Retinal pigment epithelial cell (primary cell): ENCODE results near the gene MVK.
A peak's percentile ranks its signal among the peaks of the same experiment; 100 is the strongest.

ENCODE experiments used
- DNase-seq: peaks from one replicate; pipeline ENCODE4 v3.0.0-alpha.2; 2010; ENCODE audit warnings: low read depth
- H3K4me3 ChIP-seq: 2 replicates; pipeline ENCODE4 v1.5.1; 2011; ENCODE audit warnings: mild to moderate bottlenecking, low read length, control low read depth, moderate library complexity
- TF ChIP-seq, protein P1 (sequence below): conservative IDR thresholded peaks from 2 replicates; pipeline ENCODE4 v1.5.1; 2011; ENCODE audit warnings: low read depth, low read length, control low read depth, inconsistent platforms

The MVK gene

DNA sequence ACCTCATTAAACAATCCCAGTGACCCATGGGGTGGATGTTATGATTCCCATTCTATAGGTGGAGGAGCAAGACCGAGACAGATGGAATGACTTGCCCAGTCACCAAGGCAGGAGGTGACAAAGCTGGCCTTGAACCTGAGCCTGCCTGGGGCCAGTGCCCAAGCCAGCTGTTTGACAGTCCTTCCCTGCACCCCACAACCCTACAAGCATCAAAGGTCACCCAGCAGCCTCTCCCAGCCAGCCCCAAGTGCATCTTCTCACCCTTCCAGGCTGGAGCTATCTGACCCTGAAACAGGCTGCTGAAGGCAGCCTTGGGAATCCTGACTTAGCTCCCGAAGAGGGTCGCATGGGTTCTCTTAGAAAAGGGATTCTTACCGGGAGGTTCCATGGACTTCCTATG is 20.6 kb upstream of the MVK start:
- TF ChIP-seq, protein P1, sequence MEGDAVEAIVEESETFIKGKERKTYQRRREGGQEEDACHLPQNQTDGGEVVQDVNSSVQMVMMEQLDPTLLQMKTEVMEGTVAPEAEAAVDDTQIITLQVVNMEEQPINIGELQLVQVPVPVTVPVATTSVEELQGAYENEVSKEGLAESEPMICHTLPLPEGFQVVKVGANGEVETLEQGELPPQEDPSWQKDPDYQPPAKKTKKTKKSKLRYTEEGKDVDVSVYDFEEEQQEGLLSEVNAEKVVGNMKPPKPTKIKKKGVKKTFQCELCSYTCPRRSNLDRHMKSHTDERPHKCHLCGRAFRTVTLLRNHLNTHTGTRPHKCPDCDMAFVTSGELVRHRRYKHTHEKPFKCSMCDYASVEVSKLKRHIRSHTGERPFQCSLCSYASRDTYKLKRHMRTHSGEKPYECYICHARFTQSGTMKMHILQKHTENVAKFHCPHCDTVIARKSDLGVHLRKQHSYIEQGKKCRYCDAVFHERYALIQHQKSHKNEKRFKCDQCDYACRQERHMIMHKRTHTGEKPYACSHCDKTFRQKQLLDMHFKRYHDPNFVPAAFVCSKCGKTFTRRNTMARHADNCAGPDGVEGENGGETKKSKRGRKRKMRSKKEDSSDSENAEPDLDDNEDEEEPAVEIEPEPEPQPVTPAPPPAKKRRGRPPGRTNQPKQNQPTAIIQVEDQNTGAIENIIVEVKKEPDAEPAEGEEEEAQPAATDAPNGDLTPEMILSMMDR = no peak
- H3K4me3 ChIP-seq = no peak overlapping the region
- DNase-seq = no peak

DNA sequence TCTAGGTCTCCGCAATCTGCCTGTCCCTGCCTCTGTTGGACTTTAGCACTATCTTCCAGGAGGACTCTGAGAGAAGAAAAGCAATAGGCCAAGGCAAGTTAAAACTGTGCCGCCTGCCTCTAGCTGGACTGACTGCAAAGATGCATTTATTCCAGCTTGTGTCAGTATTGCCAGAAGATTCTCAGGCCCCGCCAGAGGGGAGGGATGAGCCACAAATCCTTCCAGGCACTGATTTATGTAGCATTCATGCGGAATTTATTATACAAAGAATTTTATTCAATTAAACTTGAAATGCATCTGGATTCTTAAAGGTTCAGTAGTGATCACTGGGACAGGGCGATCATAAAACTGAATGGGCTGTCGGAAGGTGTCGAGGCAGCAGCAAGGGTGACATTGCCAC is 20.1 kb upstream of the MVK start:
- DNase-seq = peak; percentile 9
- TF ChIP-seq, protein P1 = no peak
- no peak overlapping the region for H3K4me3 ChIP-seq

DNA sequence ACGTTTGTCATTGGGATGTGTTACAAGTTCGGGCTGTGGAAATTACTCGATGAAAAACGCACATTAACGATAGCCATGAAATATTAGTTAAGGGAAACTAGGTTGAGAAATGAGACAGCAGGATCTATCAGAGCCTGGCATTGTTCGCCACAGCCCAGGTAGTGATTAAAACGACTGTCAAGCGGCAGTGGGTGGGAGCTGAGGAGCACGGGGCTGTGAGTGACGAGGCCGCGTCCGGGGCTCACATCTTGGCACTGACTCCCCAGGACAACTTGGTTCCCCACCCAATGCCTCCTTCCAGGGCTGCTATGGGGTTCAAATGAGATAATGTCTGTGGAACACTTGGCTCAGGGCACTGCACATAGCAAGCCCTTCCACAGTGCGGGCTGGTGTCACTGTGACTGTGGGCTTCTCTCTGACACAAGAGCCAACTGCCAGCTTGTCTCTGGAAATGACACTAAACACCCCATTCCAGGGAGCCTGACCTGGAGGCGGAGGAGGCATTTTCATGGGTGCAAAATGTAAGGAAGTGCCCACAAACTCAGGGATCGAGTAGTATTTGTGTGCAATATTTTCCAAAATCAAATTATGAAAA is 19.6 kb upstream of the MVK start:
- no peak for DNase-seq
- no peak overlapping the region for H3K4me3 ChIP-seq
- TF ChIP-seq, protein P1 = no peak

DNA sequence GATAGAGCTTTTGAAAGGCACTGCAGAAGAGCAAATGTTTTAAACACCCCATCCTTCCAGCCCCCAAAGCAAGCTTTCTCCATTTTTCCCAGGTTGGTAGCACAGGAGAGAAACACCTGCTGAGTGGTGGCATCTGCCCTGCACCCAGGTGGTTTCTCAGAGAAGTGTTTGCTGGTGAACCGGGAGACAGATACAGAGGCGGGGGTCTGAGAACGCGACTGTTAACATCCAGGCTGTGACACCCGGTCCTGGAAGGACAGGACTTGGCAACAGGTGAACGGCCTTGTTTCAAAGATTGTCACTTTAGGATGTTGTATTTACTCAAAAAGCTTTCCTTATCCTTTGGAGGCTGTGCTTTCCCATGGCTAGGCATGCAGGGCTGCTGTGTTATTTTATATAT is 18.8 kb upstream of the MVK start:
- no peak for DNase-seq
- H3K4me3 ChIP-seq = no peak overlapping the region
- TF ChIP-seq, protein P1 = no peak

DNA sequence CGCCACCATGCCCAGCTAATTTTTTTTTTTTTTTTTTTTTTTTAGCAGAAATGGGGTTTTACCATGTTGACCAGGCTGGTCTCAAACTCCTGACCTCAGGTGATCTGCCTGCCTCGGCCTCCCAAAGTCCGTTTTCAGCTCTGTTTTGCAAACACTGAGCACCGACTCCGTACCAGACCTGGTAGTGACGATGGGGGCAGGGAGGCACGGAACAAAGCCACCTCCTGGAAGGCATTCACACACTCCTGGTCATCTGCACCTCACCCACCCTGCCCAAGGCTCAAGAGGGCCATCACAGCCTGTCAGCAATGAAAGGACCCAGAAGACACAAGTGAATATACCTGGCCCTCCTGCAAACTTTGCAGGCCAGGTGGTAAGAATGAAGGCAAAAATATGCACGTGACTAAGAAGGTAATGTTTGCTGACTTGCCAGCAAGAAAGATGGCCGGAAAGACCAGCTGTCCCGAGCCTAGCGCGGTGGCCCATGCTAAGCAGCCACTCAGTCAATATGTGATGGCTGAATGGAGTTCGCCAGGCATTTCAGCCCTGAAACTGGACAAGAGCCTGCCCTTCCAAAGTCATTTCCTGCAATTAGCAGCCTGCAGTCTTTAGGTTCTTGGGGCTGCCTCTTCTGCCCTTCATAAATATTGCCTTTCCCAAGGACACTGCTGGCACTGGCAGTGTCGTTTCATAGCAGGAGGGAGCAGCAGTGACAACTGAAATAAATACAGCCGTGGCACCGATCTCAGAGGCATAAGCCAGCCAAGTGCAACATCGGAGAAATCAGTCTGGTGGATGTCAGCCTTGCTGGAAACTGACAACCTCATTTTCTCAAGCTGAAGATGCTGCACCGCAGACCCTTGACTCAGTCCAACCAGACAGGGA is 17.9 kb upstream of the MVK start:
- TF ChIP-seq, protein P1 = no peak
- H3K4me3 ChIP-seq = no peak overlapping the region
- DNase-seq = no peak

DNA sequence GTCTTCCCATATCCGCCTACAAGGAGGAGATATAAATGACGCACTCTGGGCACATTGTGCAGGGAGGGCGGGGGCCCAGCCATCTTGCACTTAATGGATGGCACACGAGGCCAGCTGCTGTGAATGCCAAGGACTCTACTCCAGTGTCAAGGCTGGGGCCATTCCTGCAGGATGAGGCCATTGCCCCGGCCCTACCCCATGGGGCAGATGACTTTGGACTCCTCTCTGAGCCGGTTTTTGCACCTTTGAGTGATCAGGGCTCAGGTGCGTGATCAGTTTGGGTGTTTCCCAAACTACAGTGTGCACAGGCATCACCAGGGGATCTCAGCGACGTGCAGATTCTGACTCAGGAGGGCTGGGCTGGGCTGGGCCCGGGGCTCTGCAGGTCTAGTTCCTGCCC is 16.4 kb upstream of the MVK start:
- no peak overlapping the region for H3K4me3 ChIP-seq
- DNase-seq = no peak
- TF ChIP-seq, protein P1 = no peak

DNA sequence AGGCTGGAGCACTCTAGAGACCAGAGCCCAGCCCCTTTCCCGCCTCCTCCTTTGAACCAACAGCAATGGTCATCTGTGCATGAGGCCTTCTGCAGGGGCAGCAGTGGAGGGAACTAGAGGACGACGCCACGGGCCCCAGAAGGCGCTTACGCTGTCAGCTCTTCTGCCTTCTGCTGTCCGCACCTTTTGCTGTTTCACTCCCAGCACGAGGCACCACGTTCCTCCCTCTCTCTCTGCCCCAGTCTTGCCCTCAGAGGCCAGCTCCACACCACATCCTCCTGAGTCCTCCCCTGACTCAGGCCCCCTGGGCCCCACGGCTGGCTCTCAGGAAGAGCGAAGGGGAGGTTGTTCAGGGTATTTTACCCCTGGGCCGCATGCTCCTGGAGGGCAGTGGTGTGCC is 15.8 kb upstream of the MVK start:
- TF ChIP-seq, protein P1 = no peak
- H3K4me3 ChIP-seq = no peak overlapping the region
- no peak for DNase-seq
